ENCODE results near the gene CTNND2. TPM values are rescaled to one million over a fixed set of nuclear protein-coding genes. Genes with fewer than 3 reads are reported as not detected.

The CTNND2 gene
- total RNA-seq, 4 donors from 2014 or later = 0.18 to 14.9 (median 0.47) TPM; not detected in 1

GRCh38 chr5:11126844-11127243 is 777.4 kb downstream of the CTNND2 start:
- Histone ChIP-seq H3K9me3 (no peaks in the 10 kb centered on the region), H3K27ac (no peak overlapping the region), H3K4me3 (no peak overlapping the region), H3K27me3 (no peaks in the 10 kb centered on the region), H3K36me3 (no peaks in the 10 kb centered on the region), H3K4me1 (no peaks in the 10 kb centered on the region)
- DNase-seq = no peak
- TF ChIP-seq CTCF (IDR thresholded peaks at IDR 0.05) = no peak
- no peak for TF ChIP-seq POLR2A (IDR thresholded peaks at IDR 0.05)

GRCh38 chr5:11121885-11122284 is 782.4 kb downstream of the CTNND2 start:
- Histone ChIP-seq H3K36me3 (no peaks in the 10 kb centered on the region), H3K4me1 (no peaks in the 10 kb centered on the region), H3K4me3 (no peak overlapping the region), H3K27ac (no peak overlapping the region), H3K9me3 (no peaks in the 10 kb centered on the region), H3K27me3 (no peaks in the 10 kb centered on the region)
- TF ChIP-seq CTCF (IDR thresholded peaks at IDR 0.05) (no peak), POLR2A (IDR thresholded peaks at IDR 0.05) (no peak)
- DNase-seq = no peak

DNA sequence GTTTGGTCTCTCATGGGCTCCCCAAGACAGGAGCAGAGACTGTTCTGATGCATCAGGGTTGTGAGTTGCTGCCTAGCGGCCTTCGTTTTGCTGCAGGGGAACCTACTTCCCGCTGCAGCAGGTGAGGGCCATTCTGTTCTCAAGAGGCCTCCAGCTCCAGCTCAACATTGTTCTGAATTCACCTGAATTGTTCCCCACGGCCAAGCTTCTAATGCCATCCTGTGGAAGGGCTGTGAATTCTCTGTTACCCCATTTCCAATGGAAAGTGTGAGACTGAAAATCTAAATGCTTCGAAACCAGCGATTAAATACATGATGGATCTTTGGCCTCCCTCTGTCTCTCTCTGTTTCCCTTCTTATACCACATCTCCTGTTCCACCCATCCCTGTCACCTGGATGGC is 794.1 kb downstream of the CTNND2 start:
- H3K4me3 ChIP-seq = no peak overlapping the region
- no peaks in the 10 kb centered on the region for H3K4me1 ChIP-seq
- no peak for DNase-seq
- H3K9me3 ChIP-seq = no peaks in the 10 kb centered on the region
- TF ChIP-seq POLR2A (IDR thresholded peaks at IDR 0.05) (no peak), CTCF (IDR thresholded peaks at IDR 0.05) (no peak)
- H3K36me3 ChIP-seq = no peaks in the 10 kb centered on the region
- no peaks in the 10 kb centered on the region for H3K27me3 ChIP-seq
- no peak overlapping the region for H3K27ac ChIP-seq

DNA sequence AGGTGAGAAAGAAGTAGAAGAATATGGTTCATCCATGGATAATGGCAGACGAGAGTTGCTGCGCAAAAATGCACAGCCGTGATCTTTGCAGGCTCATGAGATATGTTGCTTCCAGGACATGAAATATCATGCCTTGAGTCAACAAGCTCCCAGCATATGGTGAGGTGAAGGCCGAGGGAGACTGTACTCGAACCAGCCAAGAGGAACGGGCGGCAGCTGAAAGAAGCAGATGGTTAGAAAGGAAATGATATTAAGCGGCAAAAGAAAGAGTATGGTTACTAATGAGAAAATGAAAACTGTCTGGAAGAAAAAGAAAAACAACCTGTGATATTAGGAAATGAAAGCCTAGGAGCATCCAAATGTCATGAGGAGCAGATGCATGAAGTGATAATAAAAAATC is 798.5 kb downstream of the CTNND2 start:
- no peaks in the 10 kb centered on the region for H3K9me3 ChIP-seq
- no peak overlapping the region for H3K4me3 ChIP-seq
- no peaks in the 10 kb centered on the region for H3K36me3 ChIP-seq
- TF ChIP-seq POLR2A (IDR thresholded peaks at IDR 0.05) (no peak), CTCF (IDR thresholded peaks at IDR 0.05) (no peak)
- no peak overlapping the region for H3K27ac ChIP-seq
- no peak for DNase-seq
- no peaks in the 10 kb centered on the region for H3K27me3 ChIP-seq
- no peaks in the 10 kb centered on the region for H3K4me1 ChIP-seq

DNA sequence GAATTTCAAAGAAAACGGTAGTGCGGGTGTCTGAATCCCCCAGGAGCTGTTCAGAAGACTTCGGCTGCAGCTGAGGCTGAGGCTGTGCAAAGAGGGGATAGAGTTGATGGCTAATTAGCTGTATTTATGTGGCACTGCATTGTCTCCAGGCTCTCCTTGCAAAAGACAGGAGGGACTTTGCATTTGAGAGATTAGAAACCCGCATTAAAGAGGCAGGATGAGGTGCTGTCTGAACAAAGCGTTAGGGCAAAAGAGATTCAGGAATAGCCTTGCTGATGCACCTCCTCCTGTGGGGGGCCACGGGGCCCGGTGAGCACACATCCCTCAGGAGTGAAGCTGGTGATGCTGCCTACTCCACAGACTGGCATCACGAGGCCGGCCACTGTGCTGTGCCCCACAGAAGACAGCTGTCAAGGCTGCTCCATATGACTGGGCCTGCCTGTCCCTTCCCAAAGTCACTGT is 799.6 kb downstream of the CTNND2 start:
- Histone ChIP-seq H3K27ac (no peak overlapping the region), H3K9me3 (no peaks in the 10 kb centered on the region), H3K36me3 (no peaks in the 10 kb centered on the region), H3K4me1 (no peaks in the 10 kb centered on the region), H3K4me3 (no peak overlapping the region), H3K27me3 (no peaks in the 10 kb centered on the region)
- TF ChIP-seq CTCF (IDR thresholded peaks at IDR 0.05) = no peak
- no peak for TF ChIP-seq POLR2A (IDR thresholded peaks at IDR 0.05)
- no peak for DNase-seq

- Histone ChIP-seq H3K9me3 (no peaks in the 10 kb centered on the region), H3K36me3 (no peaks in the 10 kb centered on the region), H3K4me1 (no peaks in the 10 kb centered on the region), H3K27me3 (no peaks in the 10 kb centered on the region), H3K4me3 (no peak overlapping the region), H3K27ac (no peak overlapping the region)
- no peak for DNase-seq
- TF ChIP-seq CTCF (IDR thresholded peaks at IDR 0.05) (no peak), POLR2A (IDR thresholded peaks at IDR 0.05) (no peak)
These were observed 800.0 kb downstream of the CTNND2 start for GRCh38 chr5:11104210-11104609.

All from Peyer's patch (tissue), 4 donors.